Right atrium auricular region (tissue), 2 donors: ENCODE results near the gene LPO. TPM values are rescaled to one million over a fixed set of nuclear protein-coding genes. Genes with fewer than 3 reads are reported as not detected.

Source experiments
- DNase-seq: peaks from one replicate; pipeline ENCODE4 v3.0.0-alpha.2; 2019; ENCODE audit warnings: low spot score
- H3K27ac ChIP-seq, 2 donors: fragments of 200-600 bp; sonication (generic); 1 replicate in 1 of 2; 2 replicates in 1 of 2; pipeline ENCODE4 v1.5.1; 2016 to 2019
- H3K27me3 ChIP-seq, 2 donors: fragments of 200-600 bp; sonication (generic); one replicate each; pipeline versions ENCODE4 v1.5.1 to v1.6.0; 2017 to 2019
- H3K36me3 ChIP-seq: fragments of 200-600 bp; sonication (generic); one replicate; pipeline ENCODE4 v1.5.1; 2016
- H3K4me1 ChIP-seq, 2 donors: fragments of 200-600 bp; sonication (generic); one replicate each; pipeline versions ENCODE4 v1.5.1 to v1.6.0; 2017 to 2019
- H3K4me3 ChIP-seq, 2 donors: fragments of 200-600 bp; sonication (generic); 1 replicate in 1 of 2; 2 replicates in 1 of 2; pipeline ENCODE4 v1.5.1; 2017 to 2019; ENCODE audit warnings: mild to moderate bottlenecking in 1 of 2, moderate library complexity in 1 of 2
- H3K9me3 ChIP-seq, 2 donors: fragments of 200-600 bp; sonication (generic); one replicate each; pipeline ENCODE4 v1.5.1; 2019
- total RNA-seq, 2 donors: library from RNA; depleted of rRNA; stranded (reverse); fragments of >200 nt; gene quantifications; one replicate each; pipeline ENCODE4 v1.1.0, GENCODE V29; 2016
- TF ChIP-seq, protein P1 (sequence below), 2 donors: fragments of 200-600 bp; sonication (generic); IDR thresholded peaks; one replicate each; pipeline ENCODE4 v1.5.1; 2019; ENCODE audit warnings: antibody characterized with exemption in 2 of 2

Gene LPO
- total RNA-seq, 2 donors from 2014 or later: not detected

DNA sequence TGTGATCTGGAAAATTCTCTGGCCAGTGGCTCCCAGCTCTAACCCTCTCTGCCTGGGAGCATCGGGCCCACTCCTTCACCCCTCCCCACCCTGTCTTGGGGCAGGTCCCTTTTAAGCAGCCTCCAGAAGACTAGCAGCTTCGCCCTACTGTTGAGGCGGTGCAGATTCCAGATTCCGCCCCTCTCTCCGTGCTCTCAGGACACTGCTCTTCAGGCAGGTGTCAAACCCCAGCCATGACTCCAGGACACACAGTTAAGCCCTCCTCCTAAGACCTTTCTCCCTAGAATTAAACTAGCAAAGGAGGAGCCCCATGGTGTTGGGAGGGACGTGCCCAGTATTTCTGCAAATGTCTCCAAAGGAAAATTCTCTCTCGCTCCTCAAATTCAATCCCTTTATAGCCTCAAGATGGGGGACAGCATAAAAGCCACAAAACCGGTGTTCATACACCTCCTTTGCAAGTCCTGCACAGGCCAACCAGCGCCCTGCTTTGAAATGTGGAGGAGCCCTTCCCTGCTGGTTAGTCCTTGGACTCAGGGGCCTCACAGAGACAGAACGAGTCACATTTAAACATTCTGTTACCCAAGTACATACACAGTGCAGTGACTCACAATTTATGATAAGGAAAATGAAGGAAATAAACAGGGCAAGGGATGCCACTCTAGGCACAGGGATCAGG is 7.2 kb downstream of the LPO start:
- peak; percentile 9 for DNase-seq
- TF ChIP-seq, protein P1, sequence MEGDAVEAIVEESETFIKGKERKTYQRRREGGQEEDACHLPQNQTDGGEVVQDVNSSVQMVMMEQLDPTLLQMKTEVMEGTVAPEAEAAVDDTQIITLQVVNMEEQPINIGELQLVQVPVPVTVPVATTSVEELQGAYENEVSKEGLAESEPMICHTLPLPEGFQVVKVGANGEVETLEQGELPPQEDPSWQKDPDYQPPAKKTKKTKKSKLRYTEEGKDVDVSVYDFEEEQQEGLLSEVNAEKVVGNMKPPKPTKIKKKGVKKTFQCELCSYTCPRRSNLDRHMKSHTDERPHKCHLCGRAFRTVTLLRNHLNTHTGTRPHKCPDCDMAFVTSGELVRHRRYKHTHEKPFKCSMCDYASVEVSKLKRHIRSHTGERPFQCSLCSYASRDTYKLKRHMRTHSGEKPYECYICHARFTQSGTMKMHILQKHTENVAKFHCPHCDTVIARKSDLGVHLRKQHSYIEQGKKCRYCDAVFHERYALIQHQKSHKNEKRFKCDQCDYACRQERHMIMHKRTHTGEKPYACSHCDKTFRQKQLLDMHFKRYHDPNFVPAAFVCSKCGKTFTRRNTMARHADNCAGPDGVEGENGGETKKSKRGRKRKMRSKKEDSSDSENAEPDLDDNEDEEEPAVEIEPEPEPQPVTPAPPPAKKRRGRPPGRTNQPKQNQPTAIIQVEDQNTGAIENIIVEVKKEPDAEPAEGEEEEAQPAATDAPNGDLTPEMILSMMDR (IDR thresholded peaks at IDR 0.05): no peak
- Histone ChIP-seq H3K36me3 (no peaks in the 10 kb centered on the region), H3K27me3 (peaks cover 0 to 4% of the 10 kb centered on the region in 2 donors), H3K4me3 (no peak overlapping the region), H3K9me3 (no peaks in the 10 kb centered on the region), H3K27ac (no peak overlapping the region), H3K4me1 (peaks cover 0 to 11% of the 10 kb centered on the region in 2 donors)

DNA sequence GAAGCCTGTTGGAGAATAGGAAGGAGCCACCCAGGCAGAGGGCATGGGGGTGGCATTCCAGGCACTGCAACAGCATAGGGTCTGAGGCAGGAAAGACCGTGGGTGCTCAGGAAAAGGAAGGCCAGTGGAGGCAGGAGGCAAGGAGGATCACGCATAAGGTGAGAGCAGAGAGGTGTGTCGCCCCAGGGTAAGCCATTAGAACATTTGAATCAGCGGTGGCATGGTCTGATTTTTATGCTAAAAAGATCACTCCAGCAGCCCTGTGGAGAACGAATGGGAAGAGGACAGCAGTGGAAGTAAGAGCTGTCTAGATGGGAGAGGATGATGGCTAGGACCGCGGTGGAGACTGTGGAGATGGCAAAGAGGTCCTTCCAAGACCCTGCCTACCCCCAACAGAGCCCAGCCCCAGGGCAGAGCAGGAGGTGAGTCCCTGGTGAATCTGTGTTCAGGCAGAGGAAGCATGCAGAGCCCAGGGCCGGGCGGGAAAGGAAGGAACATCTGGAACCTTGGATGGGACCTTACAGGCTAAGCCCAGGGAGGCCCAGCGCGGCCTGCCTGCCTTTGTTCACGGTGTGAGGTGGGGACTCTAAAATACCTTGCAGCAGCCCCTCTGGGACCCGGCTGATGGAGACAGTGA is 7.8 kb downstream of the LPO start:
- Histone ChIP-seq H3K4me1 (peaks cover 0 to 11% of the 10 kb centered on the region in 2 donors), H3K9me3 (no peaks in the 10 kb centered on the region), H3K4me3 (no peak overlapping the region), H3K27ac (no peak overlapping the region), H3K27me3 (peaks cover 0 to 4% of the 10 kb centered on the region in 2 donors), H3K36me3 (no peaks in the 10 kb centered on the region)
- TF ChIP-seq, protein P1 (IDR thresholded peaks at IDR 0.05): no peak
- DNase-seq: peak; percentile 36

DNA sequence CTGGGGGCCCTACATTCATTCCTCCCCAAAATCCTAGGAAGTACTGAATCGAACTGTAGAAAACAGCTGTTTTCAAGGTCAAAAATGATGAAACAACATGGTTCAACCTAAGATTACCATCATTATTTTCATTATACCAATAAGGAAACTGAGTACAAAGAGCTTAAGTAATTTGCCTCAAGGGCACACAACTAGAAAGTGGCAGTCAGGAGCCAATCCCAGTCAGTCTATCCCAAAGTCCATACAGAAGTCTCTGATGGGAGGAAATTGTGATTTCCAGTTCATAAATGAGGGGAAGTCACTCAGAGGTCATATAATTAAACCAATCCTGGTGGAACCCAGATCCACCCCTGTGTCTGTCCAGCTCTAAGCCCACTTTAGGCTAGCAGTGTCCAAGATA is 8.4 kb downstream of the LPO start:
- Histone ChIP-seq H3K27me3 (peaks cover 0 to 4% of the 10 kb centered on the region in 2 donors), H3K4me1 (peaks cover 0 to 11% of the 10 kb centered on the region in 2 donors), H3K27ac (no peak overlapping the region), H3K4me3 (no peak overlapping the region), H3K9me3 (no peaks in the 10 kb centered on the region), H3K36me3 (no peaks in the 10 kb centered on the region)
- TF ChIP-seq, protein P1 (IDR thresholded peaks at IDR 0.05): no peak
- no peak for DNase-seq

DNA sequence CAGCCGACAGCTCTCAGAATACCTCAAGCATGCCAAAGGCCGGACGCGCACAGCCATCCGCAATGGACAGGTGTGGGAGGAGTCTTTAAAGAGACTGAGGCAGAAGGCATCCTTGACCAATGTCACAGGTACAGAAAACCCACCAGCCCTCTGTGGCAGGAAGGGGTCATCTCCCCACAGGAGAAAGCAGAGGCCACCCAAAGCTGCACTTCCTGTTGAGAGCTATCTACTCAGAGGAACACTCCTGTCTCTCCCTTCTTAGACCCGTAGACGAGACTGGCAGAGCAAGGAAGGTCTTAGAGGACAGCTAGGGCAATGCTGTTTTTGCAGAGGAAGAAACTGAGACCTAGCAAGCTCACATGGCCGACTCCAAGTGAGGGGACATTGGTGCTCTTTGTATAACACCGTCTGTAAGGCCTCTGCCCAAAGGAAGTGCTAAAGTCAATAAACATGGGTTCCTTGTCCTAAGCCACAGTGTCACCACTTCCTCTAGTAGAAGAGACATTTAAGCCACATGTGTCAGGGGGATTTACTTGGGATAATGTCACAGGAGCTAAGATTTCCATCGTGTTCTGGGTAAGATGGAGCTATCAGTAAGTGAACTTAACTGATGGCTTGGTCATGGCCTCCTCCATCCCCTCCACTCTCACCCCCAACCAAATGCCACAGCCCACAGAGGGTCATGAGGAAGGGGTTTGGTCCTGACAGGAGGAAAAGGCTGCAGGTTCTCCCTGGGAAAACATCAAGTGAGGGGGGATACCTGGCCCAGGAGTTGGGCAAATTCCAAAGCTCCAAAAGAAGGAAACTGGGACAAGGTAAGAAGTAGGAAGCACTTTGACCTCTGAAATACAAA is 9.4 kb downstream of the LPO start:
- H3K4me1 ChIP-seq: peaks cover 0 to 11% of the 10 kb centered on the region in 2 donors
- H3K9me3 ChIP-seq: no peaks in the 10 kb centered on the region
- H3K4me3 ChIP-seq: no peak overlapping the region
- H3K36me3 ChIP-seq: no peaks in the 10 kb centered on the region
- DNase-seq: peak; percentile 42
- H3K27ac ChIP-seq: no peak overlapping the region
- peaks cover 0 to 4% of the 10 kb centered on the region in 2 donors for H3K27me3 ChIP-seq
- TF ChIP-seq, protein P1 (IDR thresholded peaks at IDR 0.05): no peak

DNA sequence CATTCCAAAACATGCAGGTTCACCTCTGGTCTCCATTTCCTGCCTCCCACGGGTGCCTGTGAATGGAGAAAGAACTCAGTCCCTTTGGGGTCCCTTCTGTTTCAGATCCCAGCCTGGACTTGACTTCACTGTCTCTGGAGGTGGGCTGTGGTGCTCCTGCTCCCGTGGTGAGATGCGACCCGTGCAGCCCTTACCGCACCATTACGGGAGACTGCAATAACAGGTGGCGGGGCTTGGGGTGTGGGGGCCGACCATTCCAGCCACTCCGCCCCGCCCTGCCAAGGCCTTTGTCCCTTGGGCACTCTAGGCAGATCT is 10.5 kb downstream of the LPO start:
- peaks cover 0 to 11% of the 10 kb centered on the region in 2 donors for H3K4me1 ChIP-seq
- H3K27ac ChIP-seq: no peak overlapping the region
- no peaks in the 10 kb centered on the region for H3K36me3 ChIP-seq
- no peak for DNase-seq
- no peaks in the 10 kb centered on the region for H3K9me3 ChIP-seq
- TF ChIP-seq, protein P1 (IDR thresholded peaks at IDR 0.05): no peak
- H3K4me3 ChIP-seq: peak overlapping the region in 1 of 2 donors; percentile 53
- H3K27me3 ChIP-seq: peaks cover 0 to 4% of the 10 kb centered on the region in 2 donors
